Duodenal mucosa (tissue), 2 donors: ENCODE results near the gene MVB12A.

ENCODE experiments used
- H3K27ac ChIP-seq: one replicate; pipeline ENCODE4 v1.7.0; 2013; ENCODE audit warnings: low read depth, low read length
- H3K27me3 ChIP-seq, 2 donors: one replicate each; pipeline ENCODE4 v1.7.0; 2013; ENCODE audit warnings: low read length in 2 of 2, control low read depth in 1 of 2; ENCODE audit not compliant: insufficient read depth in 2 of 2, control insufficient read depth in 1 of 2
- H3K36me3 ChIP-seq, 2 donors: one replicate each; pipeline ENCODE4 v1.7.0; 2013; ENCODE audit warnings: low read length in 2 of 2, control low read depth in 1 of 2; ENCODE audit not compliant: insufficient read depth in 2 of 2, control insufficient read depth in 1 of 2
- H3K4me1 ChIP-seq, 2 donors: one replicate each; pipeline ENCODE4 v1.7.0; 2013; ENCODE audit warnings: low read length in 2 of 2, control low read depth in 1 of 2; ENCODE audit not compliant: insufficient read depth in 2 of 2, control insufficient read depth in 1 of 2
- H3K4me3 ChIP-seq, 2 donors: one replicate each; pipeline ENCODE4 v1.7.0; 2013; ENCODE audit warnings: low read length in 2 of 2, low read depth in 1 of 2
- H3K9ac ChIP-seq, 2 donors: one replicate each; pipeline ENCODE4 v1.7.0; 2013; ENCODE audit warnings: low read length in 2 of 2, low read depth in 1 of 2
- H3K9me3 ChIP-seq, 2 donors: one replicate each; pipeline ENCODE4 v1.7.0; 2013; ENCODE audit warnings: low read length in 2 of 2, control low read depth in 1 of 2; ENCODE audit not compliant: control insufficient read depth in 1 of 2

The MVB12A gene

GRCh38 chr19:17457616-17458015 is 37.8 kb downstream of the MVB12A start:
- Histone ChIP-seq H3K9ac (no peak overlapping the region), H3K36me3 (no peaks in the 10 kb centered on the region), H3K27ac (no peak overlapping the region), H3K27me3 (peaks cover 11 to 24% of the 10 kb centered on the region in 2 donors), H3K4me3 (no peak overlapping the region), H3K9me3 (no peaks in the 10 kb centered on the region), H3K4me1 (no peaks in the 10 kb centered on the region)

DNA sequence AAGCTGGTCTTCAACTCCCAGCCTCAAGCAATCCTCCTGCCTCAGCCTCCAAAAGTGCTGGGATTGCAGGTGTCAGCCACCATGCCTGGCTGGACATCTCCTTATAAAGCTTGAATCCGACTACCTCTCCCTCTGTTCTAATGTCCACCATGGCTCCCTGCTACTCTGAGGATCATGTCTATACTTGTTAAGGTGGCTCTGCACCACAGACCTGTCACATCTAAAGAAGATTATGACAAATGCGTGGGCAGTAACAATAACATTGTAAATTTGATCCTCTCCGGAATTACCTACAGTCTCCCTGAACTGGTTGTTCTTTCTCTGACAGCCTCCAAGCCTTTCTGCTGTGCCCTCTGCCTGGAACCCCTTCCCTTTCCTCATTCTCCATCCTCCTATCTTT is 39.1 kb downstream of the MVB12A start:
- H3K4me3 ChIP-seq = no peak overlapping the region
- peaks cover 11 to 24% of the 10 kb centered on the region in 2 donors for H3K27me3 ChIP-seq
- no peaks in the 10 kb centered on the region for H3K9me3 ChIP-seq
- no peaks in the 10 kb centered on the region for H3K4me1 ChIP-seq
- no peak overlapping the region for H3K27ac ChIP-seq
- H3K9ac ChIP-seq = no peak overlapping the region
- no peaks in the 10 kb centered on the region for H3K36me3 ChIP-seq

DNA sequence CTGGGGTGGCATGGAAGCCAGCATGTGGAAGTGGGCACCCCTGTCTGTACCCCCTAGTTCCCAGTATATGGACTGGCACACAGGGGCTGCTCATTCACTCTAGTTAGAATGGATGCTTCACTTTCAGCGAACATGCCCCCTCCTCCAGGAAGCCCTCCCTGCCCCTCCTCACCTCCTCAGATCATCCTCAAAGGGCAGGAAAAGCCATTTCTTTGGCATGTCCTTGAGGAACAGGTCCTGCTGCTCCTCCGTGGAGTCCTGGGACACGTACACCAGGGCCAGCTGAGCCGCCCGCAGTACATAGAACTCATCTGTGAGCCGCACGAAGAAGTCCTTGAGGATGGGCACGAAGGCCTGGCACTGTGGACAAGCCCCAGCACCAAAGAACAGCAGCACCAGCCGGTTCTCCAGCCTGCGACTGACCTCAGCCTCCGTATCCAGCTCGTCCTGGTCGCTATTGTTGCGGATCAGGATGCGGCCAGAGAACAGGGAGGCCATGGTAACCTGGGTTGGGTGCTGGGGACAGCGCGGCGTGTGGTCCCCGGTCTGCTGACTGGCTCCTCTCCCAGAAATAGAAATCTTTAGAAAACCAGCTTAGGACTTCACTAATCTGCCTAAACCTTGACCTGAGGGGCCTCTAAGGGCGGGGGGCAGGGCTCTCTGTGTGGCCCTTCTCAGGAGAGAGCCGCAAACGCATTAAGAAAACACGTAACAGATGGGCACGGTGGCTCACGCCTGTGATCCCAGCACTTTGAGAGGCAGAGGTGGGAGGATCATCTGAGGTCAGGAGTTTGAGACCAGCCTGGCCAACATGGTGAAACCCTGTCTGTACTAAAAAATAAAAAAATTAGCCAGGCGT is 40.8 kb downstream of the MVB12A start, which contains the start of gene NXNL1:
NXNL1 (minus strand) TSS at position 555 of the 859 bp plus-strand sequence; CDS start at position 498, 57 bp downstream.
- Histone ChIP-seq H3K9ac (no peak within 1 kb of the TSS), H3K36me3 (no peaks in the 10 kb centered on the region), H3K4me1 (no peaks in the 10 kb centered on the region), H3K27ac (no peak within 1 kb of the TSS), H3K9me3 (no peaks in the 10 kb centered on the region), H3K27me3 (peaks cover 4 to 16% of the 10 kb centered on the region in 2 donors), H3K4me3 (no peak within 1 kb of the TSS)

DNA sequence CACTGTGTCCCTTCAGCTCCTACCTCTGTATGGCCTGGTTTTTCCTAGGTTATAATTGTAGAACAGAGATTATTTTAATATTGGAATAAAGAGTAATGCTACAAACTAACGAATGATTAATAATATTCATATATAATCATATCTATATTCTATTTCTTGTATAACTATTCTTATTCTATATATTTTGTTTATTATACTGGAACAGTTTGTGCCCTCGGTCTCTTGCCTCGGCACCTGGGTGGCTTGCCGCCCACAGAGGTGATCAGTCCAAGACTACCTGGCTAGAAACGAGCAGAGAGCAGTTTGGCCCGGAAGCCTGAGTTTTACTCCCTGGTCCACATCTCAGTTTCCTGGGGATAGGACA is 46.6 kb downstream of the MVB12A start:
- H3K9me3 ChIP-seq = no peaks in the 10 kb centered on the region

DNA sequence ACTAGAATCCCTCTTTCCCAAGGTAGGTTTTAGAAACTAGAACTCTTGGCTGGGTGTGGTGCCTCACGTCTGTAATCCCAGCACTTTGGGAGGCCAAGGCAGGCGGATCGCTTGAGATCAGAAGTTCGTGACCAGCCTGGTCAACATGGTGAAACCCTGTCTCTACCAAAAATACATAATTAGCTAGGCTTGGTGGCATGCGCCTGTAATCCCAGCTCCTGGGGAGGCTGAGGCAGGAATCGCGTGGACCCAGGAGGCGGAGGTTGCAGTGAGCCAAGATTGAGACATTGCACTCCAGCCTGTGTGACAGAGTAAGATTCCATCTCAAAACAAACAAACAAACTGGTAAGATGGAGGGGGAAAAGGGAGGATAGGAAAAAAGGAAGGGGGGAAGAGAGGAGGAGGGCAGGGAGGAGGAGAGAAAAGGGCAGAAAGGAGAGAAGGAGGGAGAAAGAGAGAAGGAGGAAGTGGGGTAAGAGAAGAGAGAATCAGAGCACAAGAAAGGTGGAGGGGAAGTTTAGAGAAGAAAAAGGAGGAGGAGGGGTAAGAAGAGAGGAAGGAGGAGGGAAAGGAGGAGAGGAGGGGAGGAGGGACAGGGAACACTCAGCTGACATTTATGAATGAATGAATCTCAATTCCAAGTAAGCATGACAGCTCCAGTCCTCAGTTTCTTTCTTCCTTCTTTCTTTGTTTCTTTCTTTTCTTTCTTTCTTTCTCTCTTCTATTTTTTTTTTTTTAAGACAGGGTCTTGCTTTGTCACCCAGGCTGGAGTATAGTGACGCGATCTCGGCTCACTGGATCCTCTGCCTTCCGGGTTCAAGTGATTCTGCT is 47.8 kb downstream of the MVB12A start:
- H3K27ac ChIP-seq = no peak overlapping the region

More for the DNA sequence above, 46.6 kb downstream of the MVB12A start:
- no peak overlapping the region for H3K4me3 ChIP-seq
- no peaks in the 10 kb centered on the region for H3K27me3 ChIP-seq
- H3K9ac ChIP-seq = no peak overlapping the region
- H3K4me1 ChIP-seq = peaks cover 17 to 21% of the 10 kb centered on the region in 2 donors
- H3K36me3 ChIP-seq = no peaks in the 10 kb centered on the region
- H3K27ac ChIP-seq = no peak overlapping the region

GRCh38 chr19:17468302-17469091 is 48.6 kb downstream of the MVB12A start:
- H3K4me3 ChIP-seq = peak overlapping the region; percentile 54 to 73
- H3K36me3 ChIP-seq = no peaks in the 10 kb centered on the region
- peaks cover 17 to 21% of the 10 kb centered on the region in 2 donors for H3K4me1 ChIP-seq
- H3K9ac ChIP-seq = peak overlapping the region; percentile 39 to 49
- H3K9me3 ChIP-seq = no peaks in the 10 kb centered on the region
- H3K27ac ChIP-seq = peak overlapping the region; percentile 20
- no peaks in the 10 kb centered on the region for H3K27me3 ChIP-seq

More for the DNA sequence above, 47.8 kb downstream of the MVB12A start:
- Histone ChIP-seq H3K9me3 (no peaks in the 10 kb centered on the region), H3K4me3 (no peak overlapping the region), H3K9ac (no peak overlapping the region), H3K36me3 (no peaks in the 10 kb centered on the region), H3K27me3 (no peaks in the 10 kb centered on the region), H3K4me1 (peaks cover 17 to 21% of the 10 kb centered on the region in 2 donors)

DNA sequence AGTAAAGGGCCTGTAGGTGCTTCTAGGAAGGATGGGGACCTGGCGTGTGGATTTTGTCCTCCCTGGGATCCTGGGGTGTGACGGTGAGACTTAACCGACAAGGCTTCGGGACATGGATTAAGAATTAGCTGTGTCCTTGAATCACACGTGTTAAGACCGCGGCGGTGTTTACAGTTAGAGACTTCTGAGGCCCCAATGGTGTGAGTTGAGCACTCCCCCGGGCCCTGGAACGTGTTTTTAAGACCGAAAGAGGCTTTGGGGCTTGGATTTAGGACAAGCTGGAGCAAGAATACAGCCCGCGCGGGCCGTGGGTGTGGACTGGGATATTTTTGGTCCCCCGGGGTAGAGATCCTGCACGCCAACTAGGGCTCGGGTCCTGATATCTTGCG is 49.2 kb downstream of the MVB12A start:
- Histone ChIP-seq H3K27ac (peak overlapping the region; percentile 56), H3K4me1 (peaks cover 17 to 21% of the 10 kb centered on the region in 2 donors), H3K9me3 (no peaks in the 10 kb centered on the region), H3K36me3 (no peaks in the 10 kb centered on the region), H3K27me3 (no peaks in the 10 kb centered on the region), H3K4me3 (peak overlapping the region; percentile 54 to 73), H3K9ac (peak overlapping the region; percentile 39 to 49)

DNA sequence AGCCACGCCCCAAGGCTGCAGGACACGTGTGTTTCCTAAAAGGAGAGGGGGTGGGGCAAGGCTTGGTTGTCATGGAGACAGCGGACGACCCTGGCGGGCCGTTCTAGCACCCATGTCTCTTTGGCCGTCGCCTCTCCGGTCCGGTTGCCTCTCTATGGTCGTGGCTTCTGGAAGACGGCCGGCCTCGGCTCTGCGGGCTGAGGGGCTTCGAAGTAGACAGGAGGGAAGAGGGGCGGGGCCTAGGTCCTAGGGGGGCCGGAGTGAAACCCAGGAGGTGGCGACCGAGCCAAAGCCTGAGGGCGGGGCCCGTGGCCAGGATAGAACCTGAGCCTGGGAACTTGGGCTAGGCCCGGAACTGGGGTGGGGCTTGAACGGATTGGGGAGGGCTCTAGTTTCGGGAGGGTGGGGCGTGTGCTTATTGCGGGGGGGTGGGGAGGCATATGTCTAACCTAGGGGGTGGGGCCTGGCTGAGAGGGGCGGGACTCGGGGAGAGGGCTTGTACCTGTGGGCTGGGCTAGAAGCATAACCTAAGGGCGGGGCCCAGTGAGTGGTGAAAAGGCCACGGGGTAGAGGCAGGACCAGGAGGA is 49.7 kb downstream of the MVB12A start:
- H3K36me3 ChIP-seq = no peaks in the 10 kb centered on the region
- H3K9me3 ChIP-seq = no peaks in the 10 kb centered on the region
- H3K4me3 ChIP-seq = peak overlapping the region; percentile 73 to 87
- peaks cover 17 to 21% of the 10 kb centered on the region in 2 donors for H3K4me1 ChIP-seq
- H3K9ac ChIP-seq = peak overlapping the region; percentile 39 to 49
- no peaks in the 10 kb centered on the region for H3K27me3 ChIP-seq
- peak overlapping the region; percentile 77 for H3K27ac ChIP-seq

DNA sequence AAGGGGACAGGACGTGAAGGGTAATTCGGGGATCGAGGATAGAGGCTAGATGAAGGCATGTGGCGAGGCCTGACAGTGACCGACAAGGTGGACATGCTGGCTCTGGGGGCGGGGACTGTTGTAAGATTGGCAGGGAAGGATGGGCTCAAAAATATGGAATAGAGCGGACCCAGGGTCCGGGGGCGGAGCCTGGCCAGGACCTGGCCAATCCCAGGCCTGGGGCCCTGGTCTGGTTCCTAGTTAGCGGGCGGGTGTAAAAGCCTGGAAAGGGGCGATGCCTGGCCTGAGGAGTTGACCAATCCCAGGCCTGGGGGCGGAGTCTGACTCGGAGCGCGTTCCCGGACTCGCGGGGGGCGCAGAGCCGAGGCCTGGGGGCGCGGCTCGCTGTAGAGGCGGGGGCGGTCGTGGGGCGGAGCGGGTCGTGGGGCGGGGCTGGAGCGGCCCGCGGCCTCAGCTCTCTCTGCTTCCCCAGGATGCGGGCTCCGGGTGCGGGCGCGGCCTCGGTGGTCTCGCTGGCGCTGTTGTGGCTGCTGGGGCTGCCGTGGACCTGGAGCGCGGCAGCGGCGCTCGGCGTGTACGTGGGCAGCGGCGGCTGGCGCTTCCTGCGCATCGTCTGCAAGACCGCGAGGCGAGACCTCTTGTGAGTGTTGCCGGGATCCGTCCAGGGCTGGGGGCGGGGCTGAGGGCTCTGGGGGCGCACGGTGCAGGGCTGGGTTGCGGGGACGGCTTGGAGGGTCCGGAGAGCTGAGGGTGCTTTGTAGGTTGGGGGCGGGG is 50.4 kb downstream of the MVB12A start, which contains the start of gene SLC27A1:
SLC27A1 (plus strand) TSS at position 457 of the 774 bp plus-strand sequence; CDS start at position 474, 17 bp downstream.
- Histone ChIP-seq H3K27ac (peak within 1 kb of the TSS; percentile 77), H3K9me3 (no peaks in the 10 kb centered on the region), H3K9ac (peak within 1 kb of the TSS; percentile 39 to 49), H3K4me1 (peaks cover 17 to 21% of the 10 kb centered on the region in 2 donors), H3K4me3 (peak within 1 kb of the TSS; percentile 73 to 87), H3K36me3 (no peaks in the 10 kb centered on the region), H3K27me3 (no peaks in the 10 kb centered on the region)
